Type B pancreatic cell (in vitro differentiated cells): Measurements from ENCODE around the gene SLC39A13. TPM values are rescaled to one million over a fixed set of nuclear protein-coding genes. Genes with fewer than 3 reads are reported as not detected.

Source experiments
- DNase-seq: peaks from one replicate; pipeline ENCODE4 v3.0.0; 2021; ENCODE audit warnings: mixed read lengths; ENCODE audit not compliant: unreplicated experiment; ENCODE audit errors: extremely low spot score
- H3K27ac Mint-ChIP-seq: 2 replicates; pipeline ENCODE4 v1.8.0; 2021; ENCODE audit warnings: mild to moderate bottlenecking, mixed read lengths
- H3K27me3 Mint-ChIP-seq: 2 replicates; pipeline ENCODE4 v1.8.0; 2021; ENCODE audit warnings: mixed read lengths
- H3K36me3 Mint-ChIP-seq: 2 replicates; pipeline ENCODE4 v1.8.0; 2021; ENCODE audit warnings: mixed read lengths
- H3K4me1 Mint-ChIP-seq: one replicate; pipeline ENCODE4 v1.8.0; 2021; ENCODE audit warnings: mixed read lengths; ENCODE audit not compliant: unreplicated experiment
- H3K4me3 Mint-ChIP-seq: 2 replicates; pipeline ENCODE4 v1.8.0; 2021; ENCODE audit warnings: mild to moderate bottlenecking, mixed read lengths
- H3K9me3 Mint-ChIP-seq: 2 replicates; pipeline ENCODE4 v1.8.0; 2021; ENCODE audit warnings: mixed read lengths
- long read RNA-seq: library from polyadenylated mRNA; unstranded; transcript quantifications from one replicate; pipeline ENCODE4 v2.0.0, GENCODE V29; 2020
- total RNA-seq: library from RNA; stranded (reverse); gene quantifications from 2 replicates; pipeline ENCODE4 v1.2.1, GENCODE V29; 2021; ENCODE audit warnings: low replicate concordance
- TF ChIP-seq, protein P1 (sequence below): fragments of 200-600 bp; sonication (generic); conservative IDR thresholded peaks from 2 replicates; pipeline ENCODE4 v1.5.0; 2021; ENCODE audit warnings: antibody characterized with exemption, mild to moderate bottlenecking

The SLC39A13 gene
- 28.7 and 44.8 TPM in 2 replicates for total RNA-seq
- long read RNA-seq, partial matches to known transcripts, result 3 of 4 reads
- long read RNA-seq, other reads (novel, unspliced or antisense), result 1 of 4 reads

DNA sequence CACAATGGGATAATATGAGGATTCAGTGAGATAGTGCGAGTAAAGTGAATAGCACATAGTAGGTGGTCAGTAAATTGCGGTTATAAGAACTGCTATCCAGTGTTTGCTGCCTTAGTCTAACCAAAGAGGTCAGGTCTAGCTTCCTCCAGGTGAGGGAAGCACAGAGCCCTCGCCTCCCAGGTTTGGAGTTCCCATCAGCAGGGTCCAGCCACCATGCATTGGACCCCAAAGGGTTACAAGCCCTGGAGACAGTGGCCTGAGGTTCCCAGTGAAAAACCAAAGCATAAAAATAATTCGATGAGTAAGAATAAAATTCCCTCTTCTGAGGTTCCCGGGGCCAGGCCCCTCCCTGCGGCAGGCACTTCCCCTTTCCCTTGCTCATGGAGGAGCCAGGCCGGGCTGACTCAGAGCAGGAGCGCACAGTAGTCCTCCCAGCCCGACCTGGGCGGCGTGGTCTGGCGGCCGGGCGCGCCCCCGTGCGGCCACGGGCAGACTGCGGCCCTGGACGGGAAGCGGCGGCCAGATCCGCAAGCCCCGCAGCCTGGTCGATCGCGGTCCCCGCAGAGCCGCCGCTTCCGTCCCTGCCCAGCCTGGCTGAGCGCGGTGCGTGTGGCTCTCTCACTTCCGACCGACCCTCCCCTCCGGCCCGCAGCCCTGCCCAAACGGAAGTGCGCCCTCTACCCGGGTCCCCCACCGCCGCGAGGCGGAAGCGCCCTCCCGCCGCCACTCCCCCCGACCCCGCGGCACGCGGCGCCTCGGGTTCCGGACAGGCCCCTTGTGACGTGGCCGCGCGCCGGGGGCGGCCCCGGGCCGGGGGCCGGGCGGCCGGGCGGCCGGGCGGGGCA, at the start of gene SLC39A13:
Gene SLC39A13, plus strand, starts transcription at position 845 of the 845 bp plus-strand sequence. CDS start 1,505 bp downstream, outside the sequence.
- peak within 1 kb of the TSS; percentile 94 for H3K27ac Mint-ChIP-seq
- peaks cover 4% of the 10 kb centered on the region for H3K4me1 Mint-ChIP-seq
- H3K27me3 Mint-ChIP-seq, result no peaks in the 10 kb centered on the region
- TF ChIP-seq, protein P1, sequence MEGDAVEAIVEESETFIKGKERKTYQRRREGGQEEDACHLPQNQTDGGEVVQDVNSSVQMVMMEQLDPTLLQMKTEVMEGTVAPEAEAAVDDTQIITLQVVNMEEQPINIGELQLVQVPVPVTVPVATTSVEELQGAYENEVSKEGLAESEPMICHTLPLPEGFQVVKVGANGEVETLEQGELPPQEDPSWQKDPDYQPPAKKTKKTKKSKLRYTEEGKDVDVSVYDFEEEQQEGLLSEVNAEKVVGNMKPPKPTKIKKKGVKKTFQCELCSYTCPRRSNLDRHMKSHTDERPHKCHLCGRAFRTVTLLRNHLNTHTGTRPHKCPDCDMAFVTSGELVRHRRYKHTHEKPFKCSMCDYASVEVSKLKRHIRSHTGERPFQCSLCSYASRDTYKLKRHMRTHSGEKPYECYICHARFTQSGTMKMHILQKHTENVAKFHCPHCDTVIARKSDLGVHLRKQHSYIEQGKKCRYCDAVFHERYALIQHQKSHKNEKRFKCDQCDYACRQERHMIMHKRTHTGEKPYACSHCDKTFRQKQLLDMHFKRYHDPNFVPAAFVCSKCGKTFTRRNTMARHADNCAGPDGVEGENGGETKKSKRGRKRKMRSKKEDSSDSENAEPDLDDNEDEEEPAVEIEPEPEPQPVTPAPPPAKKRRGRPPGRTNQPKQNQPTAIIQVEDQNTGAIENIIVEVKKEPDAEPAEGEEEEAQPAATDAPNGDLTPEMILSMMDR, result peak; percentile 93
- H3K36me3 Mint-ChIP-seq, result no peaks in the 10 kb centered on the region
- peak within 1 kb of the TSS; percentile 95 for H3K4me3 Mint-ChIP-seq
- no peaks in the 10 kb centered on the region for H3K9me3 Mint-ChIP-seq
- peak; percentile 98 for DNase-seq

DNA sequence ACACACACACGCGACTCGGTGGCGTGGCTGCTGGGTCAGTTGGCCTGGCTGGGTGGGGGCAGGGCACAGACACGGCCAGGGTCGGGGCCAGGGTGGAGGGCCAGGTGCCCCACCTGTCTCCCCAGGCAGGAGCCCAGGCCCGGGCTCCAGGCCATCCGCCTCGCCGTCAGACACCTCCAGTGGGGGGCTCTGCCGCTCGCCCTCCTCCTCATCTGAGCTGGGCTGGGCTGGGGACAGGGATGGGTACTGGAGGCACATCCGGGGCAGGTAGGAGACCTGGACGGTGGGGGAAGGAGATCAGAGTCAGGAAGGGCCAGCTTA, 49.7 kb upstream of the SLC39A13 start:
- no peak overlapping the region for H3K27ac Mint-ChIP-seq
- no peak for DNase-seq

GRCh38 chr11:47359162-47359561, 49.2 kb upstream of the SLC39A13 start:
- Mint-ChIP-seq H3K36me3 (no peaks in the 10 kb centered on the region), H3K4me3 (no peak overlapping the region), H3K27me3 (no peaks in the 10 kb centered on the region), H3K4me1 (peaks cover 4% of the 10 kb centered on the region), H3K9me3 (no peaks in the 10 kb centered on the region), H3K27ac (no peak overlapping the region)
- DNase-seq, result no peak
- TF ChIP-seq, protein P1, result no peak

More for the DNA sequence above, 49.7 kb upstream of the SLC39A13 start:
- no peaks in the 10 kb centered on the region for H3K36me3 Mint-ChIP-seq
- no peaks in the 10 kb centered on the region for H3K9me3 Mint-ChIP-seq
- no peak overlapping the region for H3K4me3 Mint-ChIP-seq
- TF ChIP-seq, protein P1, result no peak
- H3K4me1 Mint-ChIP-seq, result peaks cover 4% of the 10 kb centered on the region
- no peaks in the 10 kb centered on the region for H3K27me3 Mint-ChIP-seq

GRCh38 chr11:47359586-47359985, 48.8 kb upstream of the SLC39A13 start:
- DNase-seq, result no peak
- H3K4me1 Mint-ChIP-seq, result peaks cover 4% of the 10 kb centered on the region
- no peaks in the 10 kb centered on the region for H3K9me3 Mint-ChIP-seq
- H3K36me3 Mint-ChIP-seq, result no peaks in the 10 kb centered on the region
- H3K27ac Mint-ChIP-seq, result no peak overlapping the region
- no peak overlapping the region for H3K4me3 Mint-ChIP-seq
- H3K27me3 Mint-ChIP-seq, result no peaks in the 10 kb centered on the region
- TF ChIP-seq, protein P1, result no peak

DNA sequence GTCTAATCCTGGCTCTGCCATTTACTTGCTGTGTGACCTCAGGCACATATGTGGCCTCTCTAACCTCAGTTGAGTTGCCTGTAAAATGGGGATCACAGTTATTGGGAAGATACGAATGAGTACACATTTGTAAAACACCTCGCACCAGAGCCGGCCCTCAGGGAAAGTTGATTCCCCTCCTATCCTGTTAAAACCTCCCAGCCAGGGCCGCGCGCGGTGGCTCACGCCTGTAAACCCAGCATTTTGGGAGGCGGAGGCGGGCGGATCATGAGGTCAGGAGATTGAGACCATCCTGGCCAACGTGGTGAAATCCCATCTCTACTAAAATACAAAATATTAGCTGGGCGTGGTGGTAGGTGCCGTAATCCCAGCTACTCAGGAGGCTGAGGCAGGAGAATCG, 48.0 kb upstream of the SLC39A13 start:
- Mint-ChIP-seq H3K27ac (no peak overlapping the region), H3K27me3 (no peaks in the 10 kb centered on the region), H3K9me3 (no peaks in the 10 kb centered on the region), H3K4me1 (peaks cover under 1% of the 10 kb centered on the region), H3K36me3 (no peaks in the 10 kb centered on the region), H3K4me3 (no peak overlapping the region)
- TF ChIP-seq, protein P1, result no peak
- no peak for DNase-seq
